IMR-90 (cell line): Measurements from ENCODE around the gene MCFD2. TPM values are rescaled to one million over a fixed set of nuclear protein-coding genes. Genes with fewer than 3 reads are reported as not detected.

Experiments used
- ATAC-seq: fragments of 200-7000 bp; cut with Tn5 transposase; 2 replicates; pipeline ENCODE4 v1.9.1; 2020; ENCODE audit warnings: low read depth, mild to moderate bottlenecking, moderate library complexity
- BruUV-seq: library from RNA; stranded (reverse); fragments of 400-500 nt; replicated peaks from 2 replicates; lab custom pipeline; 2021; lab: Mats Ljungman, UMichigan
- CTCF ChIA-PET: fragments of 300-600 bp; formaldehyde crosslinking; extraction: SDS; loops from one replicate; lab custom pipeline; 2021; ENCODE audit warnings: antibody characterized with exemption; lab: Yijun Ruan, JAX
- POLR2A ChIA-PET: fragments of 300-600 bp; sonication (Branson Sonifier 250); formaldehyde crosslinking; loops from one replicate; lab custom pipeline; 2022; ENCODE audit warnings: antibody characterized with exemption; ENCODE audit not compliant: unreplicated experiment; lab: Charles Lee
- DNase-seq: peaks from one replicate; pipeline ENCODE4 v3.0.0; 2013
- H2AFZ ChIP-seq: replicated peaks from 2 replicates; pipeline ENCODE3; 2013; ENCODE audit warnings: low read length, mild to moderate bottlenecking; ENCODE audit not compliant: poor library complexity
- H2AK5ac ChIP-seq: 2 replicates; pipeline ENCODE4 v1.6.1; 2013; ENCODE audit warnings: low read depth, low read length, inconsistent platforms
- H2AK9ac ChIP-seq: replicated peaks from 2 replicates; pipeline ENCODE3; 2013; ENCODE audit warnings: mild to moderate bottlenecking, low read depth, low read length, moderate library complexity; ENCODE audit not compliant: poor library complexity
- H2BK120ac ChIP-seq: 2 replicates; pipeline ENCODE4 v1.6.1; 2013; ENCODE audit warnings: low read depth, low read length, inconsistent platforms
- H2BK15ac ChIP-seq: 3 replicates; pipeline ENCODE4 v1.6.1; 2013; ENCODE audit warnings: low read depth, low read length, inconsistent platforms
- H2BK20ac ChIP-seq: 2 replicates; pipeline ENCODE4 v1.6.1; 2013; ENCODE audit warnings: low read depth, mild to moderate bottlenecking, inconsistent platforms, low read length, moderate library complexity
- H2BK5ac ChIP-seq: 2 replicates; pipeline ENCODE4 v1.6.1; 2013; ENCODE audit warnings: mild to moderate bottlenecking, low read depth, low read length, inconsistent platforms; ENCODE audit not compliant: poor library complexity, severe bottlenecking
- H3K14ac ChIP-seq: replicated peaks from 2 replicates; pipeline ENCODE4 v1.6.1; 2013; ENCODE audit warnings: low read depth, low read length, inconsistent platforms
- H3K18ac ChIP-seq: 2 replicates; pipeline ENCODE4 v1.6.1; 2013; ENCODE audit warnings: low read depth, low read length, control low read depth
- H3K23ac ChIP-seq: 2 replicates; pipeline ENCODE4 v1.6.1; 2013; ENCODE audit warnings: low read depth, low read length, inconsistent platforms
- H3K27ac ChIP-seq: 2 replicates; pipeline ENCODE4 v1.5.1; 2013; ENCODE audit warnings: mild to moderate bottlenecking, control low read depth, low read length; ENCODE audit not compliant: insufficient read depth
- H3K27me3 ChIP-seq: 2 replicates; pipeline ENCODE4 v1.6.1; 2013; ENCODE audit warnings: low read length; ENCODE audit not compliant: control insufficient read depth, insufficient read depth
- H3K36me3 ChIP-seq: 2 replicates; pipeline ENCODE4 v1.6.1; 2013; ENCODE audit warnings: low read length, mixed read lengths; ENCODE audit not compliant: control insufficient read depth, insufficient read depth
- H3K4ac ChIP-seq: 2 replicates; pipeline ENCODE4 v1.6.1; 2013; ENCODE audit warnings: low read depth, low read length, inconsistent platforms
- H3K4me1 ChIP-seq: 2 replicates; pipeline ENCODE4 v1.6.1; 2013; ENCODE audit warnings: low read length, mixed read lengths; ENCODE audit not compliant: control insufficient read depth, insufficient read depth
- H3K4me2 ChIP-seq: 2 replicates; pipeline ENCODE4 v1.6.1; 2013; ENCODE audit warnings: low read depth, mild to moderate bottlenecking, control low read depth, low read length, moderate library complexity
- H3K4me3 ChIP-seq: 2 replicates; pipeline ENCODE4 v1.5.1; 2013; ENCODE audit warnings: low read depth, mild to moderate bottlenecking, control low read depth, low read length, moderate library complexity; ENCODE audit not compliant: insufficient read depth
- H3K56ac ChIP-seq: 2 replicates; pipeline ENCODE4 v1.6.1; 2013; ENCODE audit warnings: low read length, inconsistent platforms; ENCODE audit not compliant: insufficient read depth; ENCODE audit errors: extremely low read depth
- H3K79me1 ChIP-seq, 2 experiments: 2 replicates each; pipeline ENCODE4 v1.6.1; 2013; ENCODE audit warnings: low read length in 2 of 2, inconsistent platforms in 1 of 2, low read depth in 1 of 2
- H3K9ac ChIP-seq: 2 replicates; pipeline ENCODE4 v1.6.1; 2013; ENCODE audit warnings: low read depth, low read length, control low read depth
- H3K9me1 ChIP-seq: 2 replicates; pipeline ENCODE4 v1.6.1; 2013; ENCODE audit warnings: low read length, inconsistent platforms; ENCODE audit not compliant: insufficient read depth
- H3K9me3 ChIP-seq: 2 replicates; pipeline ENCODE4 v1.6.1; 2013; ENCODE audit warnings: low read length; ENCODE audit not compliant: control insufficient read depth, insufficient read depth
- H4K20me1 ChIP-seq: 2 replicates; pipeline ENCODE4 v1.6.1; 2013; ENCODE audit warnings: low read length, inconsistent platforms; ENCODE audit not compliant: insufficient read depth
- H4K5ac ChIP-seq: 2 replicates; pipeline ENCODE4 v1.6.1; 2013; ENCODE audit warnings: mild to moderate bottlenecking, low read depth, low read length, control low read depth
- H4K8ac ChIP-seq, 2 experiments: 2 replicates each; pipeline ENCODE4 v1.6.1; 2013; ENCODE audit warnings: low read depth in 2 of 2, low read length in 2 of 2, control low read depth in 1 of 2, inconsistent platforms in 1 of 2
- H4K91ac ChIP-seq: 2 replicates; pipeline ENCODE4 v1.6.1; 2013; ENCODE audit warnings: low read depth, low read length, inconsistent platforms; ENCODE audit not compliant: insufficient read depth
- BHLHE40 ChIP-seq: fragments of 150-350 bp; IDR thresholded peaks from 2 replicates; pipeline ENCODE4 v1.6.1; 2016; ENCODE audit warnings: mild to moderate bottlenecking, low read depth, low read length
- CEBPB ChIP-seq: IDR thresholded peaks from 2 replicates; pipeline ENCODE4 v1.6.1; 2012; ENCODE audit warnings: low read depth, low read length, improper control_type of control experiment
- RAD21 ChIP-seq: IDR thresholded peaks from 2 replicates; pipeline ENCODE4 v1.6.1; 2012; ENCODE audit warnings: low read length, improper control_type of control experiment
- WGBS, 2 experiments: methylation state at CpG; one replicate each; pipeline versions ENCODE4 v1.1.5 to v1.1.7; 2013; ENCODE audit warnings: missing lambda C conversion rate in 2 of 2; ENCODE audit not compliant: insufficient read length in 1 of 2; ENCODE audit errors: extremely low coverage in 2 of 2; 5-methylcytosine and 5-hydroxymethylcytosine counted together
- dilution Hi-C: fragments of 300-500 bp; cut with HindIII; formaldehyde crosslinking; loops from one replicate; pipeline ENCODE4 v1.14.3; 2018; ENCODE audit warnings: low sequenced_read_pairs; ENCODE audit not compliant: unreplicated experiment
- in situ Hi-C: fragments of 300-500 bp; cut with MboI; formaldehyde crosslinking; loops from 3 replicates; pipeline ENCODE4 v1.14.3; 2019; ENCODE audit warnings: low sequenced_read_pairs, inconsistent platforms, mixed read lengths
- intact Hi-C: fragments of 100-400 bp; cut with micrococcal nuclease; formaldehyde crosslinking; loops from 2 replicates; pipeline ENCODE4 v1.10.0; 2022
- polyA plus RNA-seq, 3 experiments: library from polyadenylated mRNA; depleted of rRNA; stranded (reverse); fragments of >200 nt; gene quantifications; 2 replicates each; pipeline ENCODE4 v1.2.3, GENCODE V29; 2012; ENCODE audit warnings: low replicate concordance in 1 of 3
- total RNA-seq: library from RNA; depleted of rRNA; stranded (reverse); fragments of >200 nt; gene quantifications from 2 replicates; pipeline ENCODE4 v1.2.3, GENCODE V29; 2012
- TF ChIP-seq, protein P1 (sequence below): fragments of 150-350 bp; IDR thresholded peaks from 2 replicates; pipeline ENCODE4 v1.6.1; 2017; ENCODE audit warnings: mild to moderate bottlenecking, antibody characterized with exemption, low read length, low read depth
- TF ChIP-seq, protein P2 (sequence below): fragments of 150-350 bp; IDR thresholded peaks from 2 replicates; pipeline ENCODE4 v1.6.1; 2016; ENCODE audit warnings: low read depth, mild to moderate bottlenecking, low read length, moderate library complexity, borderline replicate concordance
- TF ChIP-seq, protein P3 (sequence below): conservative IDR thresholded peaks from 2 replicates; pipeline ENCODE4 v1.5.1; 2012; ENCODE audit warnings: mild to moderate bottlenecking, low read depth, low read length, improper control_type of control experiment

MCFD2 gene
- total and polyA plus RNA-seq, 2 of the 4 experiments (the other 2 are of a cell fraction), result 145 to 177 TPM

DNA sequence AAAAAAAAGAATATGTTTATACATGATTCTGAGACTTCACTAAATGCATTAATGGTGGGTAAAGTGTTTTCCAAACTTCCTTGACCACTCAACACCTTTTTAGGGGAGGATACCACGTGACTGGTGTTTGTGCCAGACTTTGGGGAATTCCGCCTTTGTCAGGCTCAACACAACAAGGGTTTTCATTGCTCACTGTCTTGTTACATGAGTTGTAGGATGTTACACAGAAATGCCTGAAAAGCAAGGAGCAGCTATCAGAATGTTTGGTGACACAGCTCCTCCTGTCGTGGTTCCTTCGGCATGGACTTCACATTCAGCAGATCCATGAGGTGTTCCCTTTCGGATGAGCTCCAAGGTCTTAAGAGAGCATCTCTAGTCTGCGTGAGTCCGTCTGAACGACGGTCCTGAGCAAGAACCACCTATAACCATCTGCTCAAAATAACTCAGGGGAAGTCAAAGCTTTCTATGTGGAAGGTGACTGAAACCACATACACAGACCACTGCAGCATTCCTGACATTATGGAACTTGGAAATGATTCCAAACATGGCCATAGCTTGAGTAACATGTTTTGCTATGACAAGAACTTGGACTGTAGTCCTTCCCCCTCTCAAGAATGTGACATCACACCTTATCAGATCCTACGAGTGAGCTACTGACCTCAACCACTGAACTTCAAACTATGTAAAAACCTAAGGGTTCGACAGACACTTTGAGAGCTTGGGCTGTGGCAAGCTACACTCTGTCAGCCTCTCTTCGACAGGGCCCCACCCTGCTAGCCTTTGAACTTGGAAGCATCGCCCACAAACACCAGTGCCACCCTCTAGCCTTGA, 57.5 kb downstream of the MCFD2 start:
- Histone ChIP-seq H3K9me3 (no peaks in the 10 kb centered on the region; the same call in 1 of the 2 replicates), H3K79me1 (peaks cover 16 to 49% of the 10 kb centered on the region in 2 experiments), H3K27ac (peak overlapping the region; percentile 99), H3K56ac (peak overlapping the region; percentile 90), H2AFZ (peak overlapping the region; percentile 65), H3K23ac (peak overlapping the region; percentile 96), H4K20me1 (no peaks in the 10 kb centered on the region), H2BK120ac (peak overlapping the region; percentile 98), H3K4me3 (no peak overlapping the region), H3K4me1 (peaks cover 51% of the 10 kb centered on the region), H3K9ac (peak overlapping the region; percentile 78), H3K4ac (peak overlapping the region; percentile 98), H3K18ac (peak overlapping the region; percentile 94), H3K14ac (peak overlapping the region; percentile 99), H2BK5ac (peak overlapping the region; percentile 100), H4K8ac (peak overlapping the region; percentile 62 to 92), H3K36me3 (no peaks in the 10 kb centered on the region), H2BK20ac (peak overlapping the region; percentile 98), H2AK5ac (peak overlapping the region; percentile 87), H3K4me2 (peak overlapping the region; percentile 2; the same call in 1 of the 2 replicates), H4K91ac (peak overlapping the region; percentile 96), H4K5ac (peak overlapping the region; percentile 92), H2BK15ac (peak overlapping the region; percentile 72), H2AK9ac (peak overlapping the region; percentile 98), H3K27me3 (no peaks in the 10 kb centered on the region), H3K9me1 (peaks cover 35% of the 10 kb centered on the region)
- POLR2A ChIA-PET, result interaction anchor here (0.9 kb wide), 1 partner anchor 17 kb away, joined by 3 read pairs; no protein-coding TSS in a partner anchor
- ATAC-seq (peak; percentile 44), DNase-seq (peak; percentile 92)
- BruUV-seq, result no TSS peak
- in situ Hi-C loops, result no loop called here
- dilution Hi-C loops, result no loop called here
- CTCF ChIA-PET, result interaction anchor here (0.5 to 1.2 kb wide), 3 partner anchors 9 to 18 kb away, joined by 3 to 6 read pairs (median 5); no protein-coding TSS in a partner anchor
- TF ChIP-seq, protein P1, sequence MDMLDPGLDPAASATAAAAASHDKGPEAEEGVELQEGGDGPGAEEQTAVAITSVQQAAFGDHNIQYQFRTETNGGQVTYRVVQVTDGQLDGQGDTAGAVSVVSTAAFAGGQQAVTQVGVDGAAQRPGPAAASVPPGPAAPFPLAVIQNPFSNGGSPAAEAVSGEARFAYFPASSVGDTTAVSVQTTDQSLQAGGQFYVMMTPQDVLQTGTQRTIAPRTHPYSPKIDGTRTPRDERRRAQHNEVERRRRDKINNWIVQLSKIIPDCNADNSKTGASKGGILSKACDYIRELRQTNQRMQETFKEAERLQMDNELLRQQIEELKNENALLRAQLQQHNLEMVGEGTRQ, result peak; percentile 72
- TF ChIP-seq BHLHE40 (0 out of 2 replicates have a peak, but pooled peaks have one; percentile 1), RAD21 (peak; percentile 29), CEBPB (peak; percentile 66)
- TF ChIP-seq, protein P2, sequence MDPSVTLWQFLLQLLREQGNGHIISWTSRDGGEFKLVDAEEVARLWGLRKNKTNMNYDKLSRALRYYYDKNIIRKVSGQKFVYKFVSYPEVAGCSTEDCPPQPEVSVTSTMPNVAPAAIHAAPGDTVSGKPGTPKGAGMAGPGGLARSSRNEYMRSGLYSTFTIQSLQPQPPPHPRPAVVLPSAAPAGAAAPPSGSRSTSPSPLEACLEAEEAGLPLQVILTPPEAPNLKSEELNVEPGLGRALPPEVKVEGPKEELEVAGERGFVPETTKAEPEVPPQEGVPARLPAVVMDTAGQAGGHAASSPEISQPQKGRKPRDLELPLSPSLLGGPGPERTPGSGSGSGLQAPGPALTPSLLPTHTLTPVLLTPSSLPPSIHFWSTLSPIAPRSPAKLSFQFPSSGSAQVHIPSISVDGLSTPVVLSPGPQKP, result no peak
- TF ChIP-seq, protein P3, sequence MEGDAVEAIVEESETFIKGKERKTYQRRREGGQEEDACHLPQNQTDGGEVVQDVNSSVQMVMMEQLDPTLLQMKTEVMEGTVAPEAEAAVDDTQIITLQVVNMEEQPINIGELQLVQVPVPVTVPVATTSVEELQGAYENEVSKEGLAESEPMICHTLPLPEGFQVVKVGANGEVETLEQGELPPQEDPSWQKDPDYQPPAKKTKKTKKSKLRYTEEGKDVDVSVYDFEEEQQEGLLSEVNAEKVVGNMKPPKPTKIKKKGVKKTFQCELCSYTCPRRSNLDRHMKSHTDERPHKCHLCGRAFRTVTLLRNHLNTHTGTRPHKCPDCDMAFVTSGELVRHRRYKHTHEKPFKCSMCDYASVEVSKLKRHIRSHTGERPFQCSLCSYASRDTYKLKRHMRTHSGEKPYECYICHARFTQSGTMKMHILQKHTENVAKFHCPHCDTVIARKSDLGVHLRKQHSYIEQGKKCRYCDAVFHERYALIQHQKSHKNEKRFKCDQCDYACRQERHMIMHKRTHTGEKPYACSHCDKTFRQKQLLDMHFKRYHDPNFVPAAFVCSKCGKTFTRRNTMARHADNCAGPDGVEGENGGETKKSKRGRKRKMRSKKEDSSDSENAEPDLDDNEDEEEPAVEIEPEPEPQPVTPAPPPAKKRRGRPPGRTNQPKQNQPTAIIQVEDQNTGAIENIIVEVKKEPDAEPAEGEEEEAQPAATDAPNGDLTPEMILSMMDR, result peak; percentile 12; the same call in 1 of the 2 replicates
- WGBS, 2 experiments, result 81% methylated on average over 4 of the region's 13 CpGs; no CpG with 5 or more reads in 1 of the 2 experiments
- intact Hi-C loops, result no loop called here
